GM21360 (cell line): Measurements from ENCODE around the gene HIBADH.

Source experiments
- ATAC-seq: cut with Tn5 transposase; IDR thresholded peaks from one replicate; pipeline ENCODE4 v1.9.1; 2021; ENCODE audit warnings: mild to moderate bottlenecking, moderate library complexity; ENCODE audit not compliant: unreplicated experiment

Gene HIBADH

DNA sequence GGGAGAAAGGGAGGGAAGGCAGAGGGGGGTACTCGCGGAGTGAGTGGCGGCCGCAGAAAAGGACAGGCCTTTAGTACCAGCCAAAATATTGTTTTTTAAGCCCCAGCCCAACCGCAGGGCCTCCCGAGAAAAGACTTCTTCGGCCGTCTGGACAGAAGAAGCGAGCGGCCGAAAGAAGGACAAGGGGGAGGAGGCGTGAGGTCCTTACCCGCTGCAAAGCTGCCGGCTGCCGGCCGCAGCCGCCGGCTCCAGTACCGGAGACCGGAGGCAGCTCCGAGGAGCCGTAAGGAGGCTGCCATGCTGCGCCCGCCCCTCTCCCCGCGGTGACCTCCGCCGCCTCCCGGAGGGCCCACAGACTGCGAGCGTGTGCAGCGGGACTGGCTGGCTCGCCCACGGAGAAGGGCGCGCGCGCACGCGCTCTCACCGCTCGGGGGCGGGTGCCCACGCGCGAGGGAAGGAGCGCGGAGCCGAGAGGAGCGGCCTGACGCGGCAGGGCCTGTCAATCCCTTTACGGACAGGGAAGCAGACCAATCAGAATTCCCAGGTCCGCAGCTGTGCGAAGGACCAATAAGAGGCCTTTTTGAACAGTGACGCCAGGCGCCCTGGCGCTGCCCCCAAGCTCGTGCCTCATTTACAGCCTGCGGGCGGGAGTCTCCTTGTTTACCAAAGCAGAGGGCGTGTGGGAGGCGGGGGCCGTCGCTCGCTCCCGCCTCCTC is at the start of gene HIBADH:
HIBADH (minus strand) TSS at position 394 of the 716 bp plus-strand sequence; CDS start at position 299, 95 bp downstream.
- ATAC-seq, result peak; percentile 99

GRCh38 chr7:27712217-27712616 is 49.5 kb upstream of the HIBADH start:
- no peak for ATAC-seq

- ATAC-seq, result no peak
Observed at GRCh38 chr7:27709137-27710075, 46.7 kb upstream of the HIBADH start.

GRCh38 chr7:27708485-27708884 is 45.8 kb upstream of the HIBADH start:
- ATAC-seq, result no peak

GRCh38 chr7:27705200-27705594 is 42.5 kb upstream of the HIBADH start:
- no peak for ATAC-seq

DNA sequence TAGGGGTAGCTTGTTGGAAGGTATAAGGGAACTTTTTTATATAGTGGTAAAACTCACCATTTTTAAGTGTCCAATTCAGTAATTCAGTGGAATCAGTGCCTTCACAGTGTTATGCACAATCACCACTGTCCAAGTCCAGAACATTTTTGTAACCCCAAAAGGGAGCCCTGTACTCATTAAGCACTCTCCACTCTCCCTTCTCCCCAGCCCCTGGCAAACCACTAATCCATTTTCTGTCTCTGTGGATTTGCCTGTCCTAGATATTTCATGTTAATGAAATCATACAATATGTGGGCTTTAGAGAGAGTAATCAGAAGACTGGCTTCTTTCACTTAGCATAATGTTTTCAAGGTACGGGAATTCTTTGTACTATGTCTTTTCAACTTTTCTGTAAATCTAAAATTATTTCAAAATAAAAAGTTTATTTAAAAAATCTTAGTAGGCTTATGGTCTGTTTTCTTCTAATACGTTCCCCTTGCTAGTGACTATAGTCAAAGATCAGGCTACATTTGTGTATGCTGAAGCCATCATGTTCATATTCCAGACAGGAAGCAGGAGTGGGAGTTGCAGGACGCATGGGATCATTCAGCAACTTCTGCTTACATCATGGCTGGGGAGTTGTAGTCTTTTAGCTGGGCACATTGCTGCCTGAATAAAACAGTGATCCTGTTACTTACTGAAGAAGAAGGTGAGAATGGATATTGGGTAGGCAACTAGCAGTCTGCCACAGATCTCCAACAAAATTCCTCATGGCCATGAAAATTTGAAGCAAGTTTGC is 41.9 kb upstream of the HIBADH start:
- ATAC-seq, result no peak

- ATAC-seq, result no peak
Observed at GRCh38 chr7:27703181-27703580, 40.5 kb upstream of the HIBADH start.

- ATAC-seq, result no peak
Observed at GRCh38 chr7:27700501-27700900, 37.8 kb upstream of the HIBADH start.

DNA sequence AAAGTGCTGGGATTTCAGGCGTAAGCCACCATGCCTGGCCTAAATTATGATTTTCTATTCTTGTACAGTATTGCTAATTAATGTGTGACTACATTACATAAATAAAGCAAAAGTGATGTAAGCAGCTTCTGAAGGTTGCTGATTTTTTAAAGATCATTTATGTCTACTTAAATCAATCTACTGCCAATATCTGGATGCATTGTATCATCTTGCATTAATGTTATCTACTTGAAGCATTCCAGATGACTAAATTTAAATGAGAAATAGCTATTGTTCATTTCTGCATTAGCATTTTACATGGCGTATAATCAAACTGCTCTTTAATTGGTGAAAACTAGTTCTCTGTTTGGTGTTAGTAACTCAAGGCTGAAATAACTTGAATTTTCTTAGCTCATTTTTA is 37.1 kb upstream of the HIBADH start:
- no peak for ATAC-seq

GRCh38 chr7:27697861-27698430 is 35.3 kb upstream of the HIBADH start:
- ATAC-seq, result peak; percentile 88

GRCh38 chr7:27695096-27695495 is 32.4 kb upstream of the HIBADH start:
- no peak for ATAC-seq

- no peak for ATAC-seq
Observed at GRCh38 chr7:27693794-27694193, 31.1 kb upstream of the HIBADH start.

DNA sequence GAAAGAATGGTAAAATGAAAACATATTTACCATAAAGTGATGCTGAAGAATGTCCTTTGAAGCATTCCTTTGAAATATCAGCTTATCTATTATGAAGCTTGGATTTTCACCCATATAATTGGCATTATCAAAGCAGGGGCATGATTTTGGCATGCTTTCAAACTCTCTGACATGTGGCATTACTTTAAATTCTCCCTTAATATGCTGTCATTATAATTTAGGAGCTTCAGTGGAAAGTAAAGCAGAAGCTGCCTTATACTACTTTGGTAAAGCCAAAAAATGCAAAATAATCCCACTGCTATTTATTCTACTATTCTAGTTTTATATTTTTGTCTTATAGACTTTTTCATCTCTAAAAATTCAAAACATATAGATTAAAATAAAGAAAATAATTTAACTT is 28.0 kb upstream of the HIBADH start:
- ATAC-seq, result no peak

GRCh38 chr7:27689591-27690164 is 27.0 kb upstream of the HIBADH start:
- ATAC-seq, result no peak

DNA sequence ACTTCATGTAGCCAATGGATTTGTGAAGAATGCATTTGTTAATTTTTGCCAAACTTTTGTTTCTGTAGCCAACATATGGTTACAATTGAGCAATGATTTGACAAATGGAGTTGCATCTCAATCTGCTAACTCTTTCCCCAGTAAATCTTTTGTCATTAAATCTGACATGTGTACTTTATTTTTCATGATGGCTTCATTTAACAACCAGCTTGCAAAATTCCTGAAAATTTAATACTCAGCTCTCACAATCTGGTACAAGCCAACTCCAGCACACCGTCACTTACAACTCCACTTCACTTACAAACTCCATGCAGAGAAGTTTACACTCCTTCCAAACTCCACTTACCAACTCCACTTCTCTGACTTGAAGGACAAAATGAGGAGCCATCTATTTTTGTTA is 26.5 kb upstream of the HIBADH start:
- ATAC-seq, result no peak

DNA sequence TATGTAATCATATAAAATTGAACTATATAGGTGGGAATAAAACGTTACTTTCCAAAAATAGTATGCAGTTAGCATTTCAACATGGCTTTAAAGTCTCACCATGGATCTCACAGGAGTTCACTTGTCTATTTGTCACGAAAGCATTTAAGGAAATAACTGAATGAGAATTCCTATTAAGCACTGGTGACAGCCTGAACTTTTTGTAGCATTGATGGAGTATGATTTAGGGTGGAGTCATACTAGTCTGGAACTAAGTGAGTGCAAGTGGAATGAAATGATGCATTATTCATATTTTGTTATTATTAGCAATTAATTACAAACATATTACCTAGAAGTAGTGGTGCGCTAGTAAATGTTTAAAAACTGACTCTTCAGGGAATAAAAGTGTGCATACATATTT is 26.0 kb upstream of the HIBADH start:
- ATAC-seq, result no peak

GRCh38 chr7:27688056-27688455 is 25.4 kb upstream of the HIBADH start:
- no peak for ATAC-seq

- no peak for ATAC-seq
Observed at GRCh38 chr7:27686315-27686714, 23.6 kb upstream of the HIBADH start.

DNA sequence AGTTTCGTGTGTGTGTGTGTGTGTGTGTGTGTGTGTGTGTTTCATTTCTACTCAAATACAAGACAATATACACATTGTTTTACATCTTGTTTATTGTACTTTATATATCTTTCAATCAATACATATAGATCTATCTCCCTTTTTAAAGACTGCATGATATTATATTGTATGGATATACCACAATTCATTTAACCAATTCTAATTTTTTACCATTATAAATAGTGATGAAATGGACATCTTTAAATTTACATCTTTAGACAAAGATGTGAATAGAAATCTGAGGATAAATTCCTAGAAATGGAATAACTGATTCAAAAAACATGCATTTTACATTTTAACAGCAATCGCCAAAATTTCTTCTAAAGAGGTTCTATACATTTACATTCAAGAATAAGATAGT is 23.2 kb upstream of the HIBADH start:
- ATAC-seq, result no peak

DNA sequence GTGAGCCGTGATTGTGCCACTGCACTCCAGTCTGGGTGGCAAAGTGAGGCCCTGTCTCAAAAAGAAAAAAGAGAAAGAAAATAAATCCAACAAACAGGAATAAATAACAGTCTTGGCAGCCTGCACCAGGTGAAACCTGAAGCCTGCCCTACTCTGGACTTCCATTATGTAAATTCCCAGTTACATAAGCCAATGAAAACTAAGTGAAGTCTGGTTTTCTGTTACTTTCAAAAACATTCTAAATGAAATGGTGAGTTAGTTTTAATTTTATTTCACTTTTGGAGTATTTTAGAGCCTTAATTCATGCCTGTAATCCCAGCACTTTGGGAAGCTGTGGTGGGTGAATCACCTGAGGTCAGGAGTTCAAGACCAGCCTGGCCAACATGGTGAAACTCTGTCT is 22.5 kb upstream of the HIBADH start:
- no peak for ATAC-seq

- ATAC-seq, result no peak
Observed at GRCh38 chr7:27684491-27684890, 21.8 kb upstream of the HIBADH start.
